Osteoblast (primary cell): ENCODE measurements around the gene MT1X. TPM values are rescaled to one million over a fixed set of nuclear protein-coding genes. Genes with fewer than 3 reads are reported as not detected.
A peak's percentile ranks its signal among the peaks of the same experiment; 100 is the strongest.

Experiments used
- DNase-seq: peaks from one replicate; pipeline ENCODE4 v3.0.0; 2011; ENCODE audit warnings: low spot score, mixed read lengths; ENCODE audit not compliant: insufficient read length; ENCODE audit errors: missing footprints
- H2AFZ ChIP-seq: 2 replicates; pipeline ENCODE4 v1.6.0; 2011; ENCODE audit warnings: mild to moderate bottlenecking, low read length
- H3K27ac ChIP-seq: 2 replicates; pipeline ENCODE4 v1.5.1; 2011; ENCODE audit warnings: mild to moderate bottlenecking, low read depth, low read length, moderate library complexity
- H3K27me3 ChIP-seq: 2 replicates; pipeline ENCODE4 v1.6.0; 2012; ENCODE audit warnings: mild to moderate bottlenecking, control low read depth, inconsistent platforms, low read length, moderate library complexity; ENCODE audit not compliant: insufficient read depth
- H3K36me3 ChIP-seq: 2 replicates; pipeline ENCODE4 v1.5.1; 2011; ENCODE audit warnings: mild to moderate bottlenecking, low read length, control low read depth, moderate library complexity; ENCODE audit not compliant: insufficient read depth
- H3K4me1 ChIP-seq: 2 replicates; pipeline ENCODE4 v1.5.1; 2011; ENCODE audit warnings: mild to moderate bottlenecking, low read length, control low read depth, moderate library complexity; ENCODE audit not compliant: insufficient read depth
- H3K4me2 ChIP-seq: 2 replicates; pipeline ENCODE4 v1.6.0; 2011; ENCODE audit warnings: mild to moderate bottlenecking, low read length; ENCODE audit not compliant: insufficient read depth
- H3K4me3 ChIP-seq: fragments of 200-600 bp; sonication (generic); 3 replicates; pipeline ENCODE4 v1.5.1; 2012; ENCODE audit warnings: mild to moderate bottlenecking, low read length, inconsistent platforms; ENCODE audit not compliant: insufficient read depth
- H3K79me2 ChIP-seq: 2 replicates; pipeline ENCODE4 v1.6.0; 2012; ENCODE audit warnings: mild to moderate bottlenecking, low read length, control low read depth, inconsistent platforms; ENCODE audit not compliant: insufficient read depth
- H3K9me3 ChIP-seq: 2 replicates; pipeline ENCODE4 v1.5.1; 2011; ENCODE audit warnings: low read depth, low read length, control low read depth
- H4K20me1 ChIP-seq: 2 replicates; pipeline ENCODE4 v1.6.0; 2012; ENCODE audit warnings: mild to moderate bottlenecking, low read length, control low read depth; ENCODE audit not compliant: insufficient read depth
- CTCF ChIP-seq: IDR thresholded peaks from 2 replicates; pipeline ENCODE4 v1.5.1; 2011; ENCODE audit warnings: mild to moderate bottlenecking, low read depth, low read length, moderate library complexity; ENCODE audit errors: extremely low read depth
- total RNA-seq: library from RNA; depleted of rRNA; stranded (reverse); fragments of >200 nt; gene quantifications from 2 replicates; pipeline ENCODE4 v1.2.3, GENCODE V29; 2012

MT1X gene
- total RNA-seq, 1 donor: 81.4 TPM

DNA sequence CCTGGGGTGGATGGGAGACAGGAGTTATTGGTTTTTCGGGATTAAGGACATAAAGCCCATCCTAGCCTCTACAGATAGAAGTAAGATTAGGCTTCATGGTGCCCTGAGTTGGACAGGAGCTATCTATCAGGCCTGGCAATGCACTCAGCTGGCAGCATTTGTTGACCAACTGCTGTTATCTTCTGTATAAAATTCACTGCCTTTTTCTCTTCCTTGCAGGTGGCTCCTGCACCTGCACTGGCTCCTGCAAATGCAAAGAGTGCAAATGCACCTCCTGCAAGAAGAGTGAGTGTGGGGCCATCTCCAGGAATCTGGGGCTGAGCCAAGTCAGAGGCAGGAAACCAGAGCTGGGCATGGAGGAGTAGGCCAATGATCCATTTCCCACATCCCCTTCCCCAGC, 43.2 kb upstream of the MT1X start:
- TF ChIP-seq CTCF: no peak
- Histone ChIP-seq H3K4me1 (peaks cover 8% of the 10 kb centered on the region), H3K9me3 (no peaks in the 10 kb centered on the region), H4K20me1 (no peaks in the 10 kb centered on the region), H3K27ac (no peak overlapping the region), H3K4me2 (peak overlapping the region; percentile 85), H3K4me3 (no peak overlapping the region), H3K36me3 (no peaks in the 10 kb centered on the region), H2AFZ (no peak overlapping the region), H3K27me3 (peaks cover 4% of the 10 kb centered on the region), H3K79me2 (no peaks in the 10 kb centered on the region)
- DNase-seq: no peak

- H3K27me3 ChIP-seq: peaks cover 11% of the 10 kb centered on the region
- no peak for DNase-seq
- no peak overlapping the region for H3K4me3 ChIP-seq
- no peak overlapping the region for H3K27ac ChIP-seq
- no peak overlapping the region for H3K4me2 ChIP-seq
- no peaks in the 10 kb centered on the region for H3K36me3 ChIP-seq
- H2AFZ ChIP-seq: no peak overlapping the region
- no peaks in the 10 kb centered on the region for H3K79me2 ChIP-seq
- H3K4me1 ChIP-seq: peaks cover 8% of the 10 kb centered on the region
- no peak for TF ChIP-seq CTCF
- no peaks in the 10 kb centered on the region for H3K9me3 ChIP-seq
- no peaks in the 10 kb centered on the region for H4K20me1 ChIP-seq
Observed at GRCh38 chr16:56640076-56640475, 42.2 kb upstream of the MT1X start.

GRCh38 chr16:56641166-56641565, 41.1 kb upstream of the MT1X start:
- no peak overlapping the region for H2AFZ ChIP-seq
- TF ChIP-seq CTCF: no peak
- H3K9me3 ChIP-seq: no peaks in the 10 kb centered on the region
- H3K27ac ChIP-seq: no peak overlapping the region
- H3K36me3 ChIP-seq: no peaks in the 10 kb centered on the region
- no peaks in the 10 kb centered on the region for H3K79me2 ChIP-seq
- peaks cover 17% of the 10 kb centered on the region for H3K27me3 ChIP-seq
- no peak overlapping the region for H3K4me3 ChIP-seq
- H3K4me1 ChIP-seq: peaks cover 8% of the 10 kb centered on the region
- no peak overlapping the region for H3K4me2 ChIP-seq
- no peaks in the 10 kb centered on the region for H4K20me1 ChIP-seq
- no peak for DNase-seq

- H3K27me3 ChIP-seq: peaks cover 34% of the 10 kb centered on the region
Observed at GRCh38 chr16:56643080-56643778, 39.0 kb upstream of the MT1X start.

More at GRCh38 chr16:56643080-56643778, 39.0 kb upstream of the MT1X start:
- DNase-seq: peak; percentile 92
- no peaks in the 10 kb centered on the region for H4K20me1 ChIP-seq
- peak overlapping the region; percentile 76 for H2AFZ ChIP-seq
- no peaks in the 10 kb centered on the region for H3K9me3 ChIP-seq
- peak overlapping the region; percentile 74 for H3K4me2 ChIP-seq
- H3K4me3 ChIP-seq: peak overlapping the region; percentile 62
- TF ChIP-seq CTCF: peak; percentile 25
- no peaks in the 10 kb centered on the region for H3K36me3 ChIP-seq
- H3K4me1 ChIP-seq: peaks cover 8% of the 10 kb centered on the region
- H3K27ac ChIP-seq: no peak overlapping the region
- H3K79me2 ChIP-seq: no peaks in the 10 kb centered on the region
